ENCODE results near the gene RAP1GAP. TPM values are rescaled to one million over a fixed set of nuclear protein-coding genes. Genes with fewer than 3 reads are reported as not detected.

RAP1GAP gene
- total and polyA plus RNA-seq, 2 donors = 2.1 to 4.0 TPM

GRCh38 chr1:21547876-21548275 lies 121.3 kb downstream of the RAP1GAP start:
- 77% methylated on average over 11 of the region's 11 CpGs for WGBS
- DNase-seq (ENCODE audit: extremely low spot score) = no peak
- Histone ChIP-seq H3K4me1 (ENCODE audit: insufficient read depth) (no peaks in the 10 kb centered on the region), H3K4me3 (ENCODE audit: low read depth, low read length) (no peak overlapping the region), H3K36me3 (ENCODE audit: insufficient read depth) (no peaks in the 10 kb centered on the region), H3K27ac (ENCODE audit: low read depth) (no peak overlapping the region)

Other genes starting within 250 kb of the RAP1GAP start
- gene NBPF3, start 229.2 kb downstream of the RAP1GAP start, total RNA-seq = 25.2 TPM
- 4.4 TPM for gene NBPF3, start 229.2 kb downstream of the RAP1GAP start, polyA plus RNA-seq
- 1.5 TPM for gene ALPL, start 159.9 kb downstream of the RAP1GAP start, total RNA-seq
- gene ALPL, start 159.9 kb downstream of the RAP1GAP start, polyA plus RNA-seq = 6.9 TPM
- gene USP48, start 113.8 kb upstream of the RAP1GAP start, total RNA-seq = 97.1 TPM
- 25.1 TPM for gene USP48, start 113.8 kb upstream of the RAP1GAP start, polyA plus RNA-seq
- 0.63 TPM for gene LDLRAD2, start 142.9 kb upstream of the RAP1GAP start, total RNA-seq
- gene LDLRAD2, start 142.9 kb upstream of the RAP1GAP start, polyA plus RNA-seq = 7.1 TPM